Measurements from ENCODE around the gene SYNPO2. TPM values are rescaled to one million over a fixed set of nuclear protein-coding genes. Genes with fewer than 3 reads are reported as not detected.
A peak's percentile ranks its signal among the peaks of the same experiment; 100 is the strongest.

SYNPO2 gene
- total and polyA plus RNA-seq, 4 donors = 85.9 to 1,531 (median 273) TPM

GRCh38 chr4:118964891-118965411 is 76.3 kb downstream of the SYNPO2 start:
- DNase-seq (no peak), ATAC-seq (ENCODE audit: low FRiP score) (no peak)
- intact Hi-C loops (cut with DNase I) = loop anchor here (5.0 to 10.0 kb wide), 3 partner anchors 73 to 1090 kb away; no protein-coding TSS in a partner anchor
- Histone ChIP-seq H3K27me3 (ENCODE audit: control insufficient read depth in 1 of 2, insufficient read depth in 2 of 2, low read length in 1 of 2) (no peaks in the 10 kb centered on the region), H3K9me3 (ENCODE audit: control insufficient read depth, low read length) (no peaks in the 10 kb centered on the region), H3K27ac (ENCODE audit: low read depth in 1 of 2, low read length in 2 of 2) (peak overlapping the region; percentile 81 to 90), H3K4me3 (ENCODE audit: low read length in 2 of 2) (no peak overlapping the region), H3K36me3 (ENCODE audit: control insufficient read depth in 1 of 2, insufficient read depth in 2 of 2, low read length in 1 of 2) (no peaks in the 10 kb centered on the region), H3K4me1 (ENCODE audit: control insufficient read depth in 1 of 2, insufficient read depth in 2 of 2, low read length in 2 of 2) (peaks cover 11 to 15% of the 10 kb centered on the region in 2 donors)
- WGBS, 2 donors = 44 to 49% methylated on average over 3 of the region's 3 CpGs

GRCh38 chr4:118967393-118967792 is 78.7 kb downstream of the SYNPO2 start:
- DNase-seq = no peak
- no peak for ATAC-seq (ENCODE audit: low FRiP score)
- H3K4me1 ChIP-seq (ENCODE audit: control insufficient read depth in 1 of 2, insufficient read depth in 2 of 2, low read length in 2 of 2) = peaks cover 11 to 19% of the 10 kb centered on the region in 2 donors
- peak overlapping the region; percentile 83 to 95 for H3K27ac ChIP-seq (ENCODE audit: low read depth in 1 of 2, low read length in 2 of 2)
- WGBS, 2 donors = 16 to 20% methylated on average over 2 of the region's 2 CpGs
- intact Hi-C loops (cut with DNase I) = loop anchor here (5.0 to 10.0 kb wide), 3 partner anchors 75 to 1087 kb away; no protein-coding TSS in a partner anchor
- no peaks in the 10 kb centered on the region for H3K9me3 ChIP-seq (ENCODE audit: control insufficient read depth, low read length)
- H3K4me3 ChIP-seq (ENCODE audit: low read length in 2 of 2) = no peak overlapping the region
- no peaks in the 10 kb centered on the region for H3K36me3 ChIP-seq (ENCODE audit: control insufficient read depth in 1 of 2, insufficient read depth in 2 of 2, low read length in 1 of 2)
- H3K27me3 ChIP-seq (ENCODE audit: control insufficient read depth in 1 of 2, insufficient read depth in 2 of 2, low read length in 1 of 2) = no peaks in the 10 kb centered on the region

- Histone ChIP-seq H3K36me3 (ENCODE audit: control insufficient read depth in 1 of 2, insufficient read depth in 2 of 2, low read length in 1 of 2) (no peaks in the 10 kb centered on the region), H3K4me1 (ENCODE audit: control insufficient read depth in 1 of 2, insufficient read depth in 2 of 2, low read length in 2 of 2) (peaks cover 11 to 21% of the 10 kb centered on the region in 2 donors), H3K27ac (ENCODE audit: low read depth in 1 of 2, low read length in 2 of 2) (peak overlapping the region; percentile 85 to 97), H3K27me3 (ENCODE audit: control insufficient read depth in 1 of 2, insufficient read depth in 2 of 2, low read length in 1 of 2) (no peaks in the 10 kb centered on the region), H3K4me3 (ENCODE audit: low read length in 2 of 2) (no peak overlapping the region), H3K9me3 (ENCODE audit: control insufficient read depth, low read length) (no peaks in the 10 kb centered on the region)
- 0 to 2% methylated on average over 1 of the region's 1 CpG for WGBS, 2 donors
- ATAC-seq (ENCODE audit: low FRiP score) = peak; percentile 89
- intact Hi-C loops (cut with DNase I) = loop anchor here (2.0 to 10.0 kb wide), 5 partner anchors 76 to 1087 kb away; no protein-coding TSS in a partner anchor
- DNase-seq = peak in 1 of 2 donors; percentile 78
These were observed 79.4 kb downstream of the SYNPO2 start for GRCh38 chr4:118968005-118968404.

GRCh38 chr4:118968813-118969212 is 80.2 kb downstream of the SYNPO2 start:
- intact Hi-C loops (cut with DNase I) = loop anchor here (2.0 to 10.0 kb wide), 5 partner anchors 77 to 1086 kb away; no protein-coding TSS in a partner anchor
- Histone ChIP-seq H3K9me3 (ENCODE audit: control insufficient read depth, low read length) (no peaks in the 10 kb centered on the region), H3K27me3 (ENCODE audit: control insufficient read depth in 1 of 2, insufficient read depth in 2 of 2, low read length in 1 of 2) (no peaks in the 10 kb centered on the region), H3K36me3 (ENCODE audit: control insufficient read depth in 1 of 2, insufficient read depth in 2 of 2, low read length in 1 of 2) (no peaks in the 10 kb centered on the region), H3K27ac (ENCODE audit: low read depth in 1 of 2, low read length in 2 of 2) (peak overlapping the region; percentile 60 to 76), H3K4me3 (ENCODE audit: low read length in 2 of 2) (no peak overlapping the region), H3K4me1 (ENCODE audit: control insufficient read depth in 1 of 2, insufficient read depth in 2 of 2, low read length in 2 of 2) (peaks cover 11 to 21% of the 10 kb centered on the region in 2 donors)
- ATAC-seq (ENCODE audit: low FRiP score) (peak; percentile 34), DNase-seq (no peak)
- 5 to 9% methylated on average over 6 of the region's 6 CpGs for WGBS, 2 donors

GRCh38 chr4:118969359-118969758 is 80.7 kb downstream of the SYNPO2 start:
- H3K9me3 ChIP-seq (ENCODE audit: control insufficient read depth, low read length) = no peaks in the 10 kb centered on the region
- H3K27me3 ChIP-seq (ENCODE audit: control insufficient read depth in 1 of 2, insufficient read depth in 2 of 2, low read length in 1 of 2) = no peaks in the 10 kb centered on the region
- peak; percentile 75 to 77 for DNase-seq
- ATAC-seq (ENCODE audit: low FRiP score) = peak; percentile 91
- no peaks in the 10 kb centered on the region for H3K36me3 ChIP-seq (ENCODE audit: control insufficient read depth in 1 of 2, insufficient read depth in 2 of 2, low read length in 1 of 2)
- H3K4me3 ChIP-seq (ENCODE audit: low read length in 2 of 2) = no peak overlapping the region
- intact Hi-C loops (cut with DNase I) = loop anchor here (2.0 to 10.0 kb wide), 5 partner anchors 77 to 1085 kb away; no protein-coding TSS in a partner anchor
- WGBS, 2 donors = 1% methylated on average over 5 of the region's 5 CpGs
- no peak overlapping the region for H3K27ac ChIP-seq (ENCODE audit: low read depth in 1 of 2, low read length in 2 of 2)
- H3K4me1 ChIP-seq (ENCODE audit: control insufficient read depth in 1 of 2, insufficient read depth in 2 of 2, low read length in 2 of 2) = peaks cover 11 to 21% of the 10 kb centered on the region in 2 donors

- H3K4me3 ChIP-seq (ENCODE audit: low read length in 2 of 2) = no peak overlapping the region
- DNase-seq (no peak), ATAC-seq (ENCODE audit: low FRiP score) (no peak)
- peaks cover 9 to 13% of the 10 kb centered on the region in 2 donors for H3K4me1 ChIP-seq (ENCODE audit: control insufficient read depth in 1 of 2, insufficient read depth in 2 of 2, low read length in 2 of 2)
- 0 to 14% methylated on average over 2 of the region's 2 CpGs for WGBS, 2 donors
- peak overlapping the region; percentile 29 to 79 for H3K27ac ChIP-seq (ENCODE audit: low read depth in 1 of 2, low read length in 2 of 2)
- H3K36me3 ChIP-seq (ENCODE audit: control insufficient read depth in 1 of 2, insufficient read depth in 2 of 2, low read length in 1 of 2) = no peaks in the 10 kb centered on the region
- H3K27me3 ChIP-seq (ENCODE audit: control insufficient read depth in 1 of 2, insufficient read depth in 2 of 2, low read length in 1 of 2) = no peaks in the 10 kb centered on the region
- H3K9me3 ChIP-seq (ENCODE audit: control insufficient read depth, low read length) = no peaks in the 10 kb centered on the region
- intact Hi-C loops (cut with DNase I) = loop anchor here in 1 of 2 donors (5.0 kb wide), 1 partner anchor 200 kb away; no protein-coding TSS in a partner anchor
These were observed 83.5 kb downstream of the SYNPO2 start for GRCh38 chr4:118972167-118972566.

- WGBS, 2 donors = 0 to 5% methylated on average over 6 of the region's 6 CpGs
- no peak for DNase-seq
- Histone ChIP-seq H3K9me3 (ENCODE audit: control insufficient read depth, low read length) (no peaks in the 10 kb centered on the region), H3K36me3 (ENCODE audit: control insufficient read depth in 1 of 2, insufficient read depth in 2 of 2, low read length in 1 of 2) (no peaks in the 10 kb centered on the region), H3K27me3 (ENCODE audit: control insufficient read depth in 1 of 2, insufficient read depth in 2 of 2, low read length in 1 of 2) (no peaks in the 10 kb centered on the region), H3K4me1 (ENCODE audit: control insufficient read depth in 1 of 2, insufficient read depth in 2 of 2, low read length in 2 of 2) (peaks cover 8% of the 10 kb centered on the region in 2 donors), H3K27ac (ENCODE audit: low read depth in 1 of 2, low read length in 2 of 2) (peak overlapping the region in 1 of 2 donors; percentile 63), H3K4me3 (ENCODE audit: low read length in 2 of 2) (no peak overlapping the region)
- ATAC-seq (ENCODE audit: low FRiP score) = no peak
- intact Hi-C loops (cut with DNase I) = loop anchor here in 1 of 2 donors (5.0 kb wide), 1 partner anchor 201 kb away; no protein-coding TSS in a partner anchor
These were observed 84.6 kb downstream of the SYNPO2 start for GRCh38 chr4:118973295-118973694.

- Histone ChIP-seq H3K27ac (ENCODE audit: low read depth in 1 of 2, low read length in 2 of 2) (peak overlapping the region; percentile 21 to 63), H3K9me3 (ENCODE audit: control insufficient read depth, low read length) (no peaks in the 10 kb centered on the region), H3K27me3 (ENCODE audit: control insufficient read depth in 1 of 2, insufficient read depth in 2 of 2, low read length in 1 of 2) (no peaks in the 10 kb centered on the region), H3K4me1 (ENCODE audit: control insufficient read depth in 1 of 2, insufficient read depth in 2 of 2, low read length in 2 of 2) (peaks cover 8 to 13% of the 10 kb centered on the region in 2 donors), H3K4me3 (ENCODE audit: low read length in 2 of 2) (no peak overlapping the region), H3K36me3 (ENCODE audit: control insufficient read depth in 1 of 2, insufficient read depth in 2 of 2, low read length in 1 of 2) (peaks cover 0 to 2% of the 10 kb centered on the region in 2 donors)
- DNase-seq (no peak), ATAC-seq (ENCODE audit: low FRiP score) (no peak)
- intact Hi-C loops (cut with DNase I) = loop anchor here in 1 of 2 donors (5.0 kb wide), 1 partner anchor 202 kb away; no protein-coding TSS in a partner anchor
- 62 to 79% methylated on average over 2 of the region's 2 CpGs for WGBS, 2 donors
These were observed 86.1 kb downstream of the SYNPO2 start for GRCh38 chr4:118974758-118975157.
